Measurements from ENCODE around the gene HDAC7.
"Not testable (repeated sequence)": the region's sequence is repeated elsewhere in the genome, so short reads cannot be mapped to it uniquely, and the experiment has no call there.

The HDAC7 gene

DNA sequence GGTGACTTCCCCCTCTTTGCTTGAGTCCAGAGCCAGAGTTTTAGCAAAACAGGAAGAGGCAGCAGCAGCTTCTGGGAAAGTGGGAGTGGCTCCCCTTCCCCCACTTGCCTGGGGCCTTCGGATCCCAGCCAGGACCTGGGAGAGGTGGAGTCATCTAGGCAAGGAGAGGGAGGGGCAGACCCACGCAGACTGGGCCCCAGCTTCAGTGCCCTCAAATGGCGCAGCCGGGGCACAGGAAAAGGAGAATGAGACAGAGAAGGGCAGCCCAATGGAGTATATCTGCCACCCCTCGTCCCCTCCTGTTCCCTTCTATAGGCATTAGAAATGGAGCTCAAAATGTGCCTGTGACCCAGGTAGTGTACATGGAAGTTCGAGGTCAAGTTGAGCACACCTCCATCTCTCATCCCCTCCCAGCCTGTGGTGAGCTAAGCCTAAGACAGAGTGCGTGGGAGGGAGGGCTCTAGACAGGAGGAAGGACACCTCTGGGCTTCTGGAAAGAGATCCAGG, 9.3 kb upstream of the HDAC7 start:
- DNase-seq (ENCODE audit: low read depth in 3 of 3) = no peak

DNA sequence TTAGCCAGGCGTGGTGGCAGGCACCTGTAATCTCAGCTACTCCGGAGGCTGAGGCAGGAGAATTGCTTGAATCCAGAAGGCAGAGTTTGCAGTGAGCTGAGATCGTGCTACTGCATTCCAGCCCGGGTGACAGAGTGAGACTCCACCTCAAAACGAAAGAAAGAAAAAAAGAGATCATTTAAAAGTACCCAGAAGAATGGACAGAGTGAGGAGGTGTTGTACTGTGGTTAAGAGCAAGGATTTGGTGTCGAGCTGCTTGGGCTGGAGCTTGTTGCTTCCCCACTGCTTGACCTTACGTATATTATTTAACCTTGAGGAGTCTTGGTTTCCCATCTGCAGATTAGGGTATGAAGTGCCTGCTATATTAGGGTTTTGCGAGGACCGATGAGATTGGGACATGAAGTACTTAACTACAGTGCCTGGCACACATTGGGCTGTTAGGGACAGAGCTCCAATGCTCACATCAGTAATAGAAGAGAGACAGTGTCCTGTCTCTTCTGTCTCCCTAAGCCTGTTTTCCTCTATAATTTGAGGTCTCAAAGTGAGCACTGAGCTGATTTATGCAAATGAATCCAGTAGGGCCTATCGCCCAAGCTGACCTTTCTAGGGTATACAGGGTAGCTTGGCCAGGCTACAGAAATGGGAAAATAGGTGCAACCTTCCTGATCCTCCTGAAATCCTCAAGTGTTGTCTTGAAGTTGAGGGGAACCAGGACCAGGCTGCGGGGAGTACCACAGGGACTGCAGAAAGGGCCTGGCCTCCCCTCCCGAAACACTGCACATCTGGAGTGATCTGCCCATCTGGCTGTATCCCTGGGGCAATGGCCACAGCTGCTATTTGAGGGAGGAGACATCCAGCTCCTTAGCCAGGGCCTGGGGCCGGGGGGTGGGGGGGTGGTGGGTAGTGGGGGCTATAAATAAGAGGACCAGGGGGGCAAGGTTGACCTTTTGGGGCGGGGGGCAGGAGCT, 8.6 kb upstream of the HDAC7 start:
- no peak for DNase-seq (ENCODE audit: low read depth in 3 of 3)

DNA sequence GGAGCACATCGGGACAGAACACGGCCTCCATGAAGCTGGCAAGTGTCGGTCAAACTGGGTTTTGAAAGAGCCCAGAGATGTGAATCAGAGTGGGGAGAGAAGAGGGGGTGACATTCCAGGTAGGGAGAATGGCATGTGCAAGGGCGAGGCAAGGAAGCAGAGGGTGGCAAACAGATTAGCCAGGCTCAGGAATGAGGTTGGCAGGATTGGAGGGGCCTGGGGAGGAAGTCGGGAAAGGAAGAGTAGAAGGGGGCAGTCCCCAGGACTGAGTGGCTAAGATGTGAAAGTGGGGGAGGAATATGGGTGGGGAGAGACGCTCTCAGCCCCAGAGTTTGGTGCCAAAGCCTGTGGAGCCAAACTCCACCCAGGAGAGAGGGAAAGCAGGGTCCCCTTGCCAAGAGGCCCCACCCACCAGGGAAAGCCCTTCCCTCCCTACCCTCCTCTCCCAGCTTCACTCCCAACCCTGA, 5.5 kb upstream of the HDAC7 start:
- no peak for DNase-seq (ENCODE audit: low read depth in 3 of 3)

DNA sequence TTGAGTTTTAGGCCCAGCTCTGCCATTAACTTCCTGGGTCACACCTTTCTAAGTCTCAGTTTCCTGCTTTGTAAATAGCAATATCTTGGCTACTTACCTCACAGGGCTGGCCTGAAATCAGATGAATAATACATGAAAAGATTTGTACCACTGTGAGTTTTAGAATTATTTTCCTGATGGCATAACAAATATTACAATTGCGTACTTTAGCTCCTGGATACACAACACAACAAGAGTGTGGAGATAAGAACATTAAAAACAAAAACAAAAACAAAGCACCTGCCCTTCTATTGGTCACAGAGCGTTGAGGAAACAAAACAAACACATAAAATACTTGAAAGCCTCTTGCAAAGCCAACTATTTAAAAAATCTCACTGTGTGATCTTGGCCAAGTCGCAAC, 4.9 kb upstream of the HDAC7 start:
- DNase-seq (ENCODE audit: low read depth in 3 of 3) = no peak

DNA sequence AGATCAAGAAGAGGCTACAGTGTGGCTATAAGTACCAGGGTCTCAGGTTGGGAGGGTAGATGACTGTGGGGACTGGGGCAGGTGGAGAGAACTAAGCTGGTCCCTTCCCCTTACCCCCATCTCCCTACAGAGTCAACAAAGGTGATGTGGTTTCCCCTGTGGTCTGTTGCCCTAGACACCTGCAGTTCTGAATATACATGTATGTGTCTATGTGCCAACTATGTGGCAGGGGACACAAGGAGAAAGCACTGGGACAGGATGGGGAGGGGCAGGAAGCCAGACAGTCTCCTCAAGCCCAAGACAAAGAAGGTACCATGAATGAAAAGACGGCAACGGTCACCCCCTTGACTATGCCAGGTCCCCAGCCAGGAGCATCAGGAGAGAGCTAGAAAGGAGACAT, 4.5 kb upstream of the HDAC7 start:
- DNase-seq (ENCODE audit: low read depth in 3 of 3) = no peak

DNA sequence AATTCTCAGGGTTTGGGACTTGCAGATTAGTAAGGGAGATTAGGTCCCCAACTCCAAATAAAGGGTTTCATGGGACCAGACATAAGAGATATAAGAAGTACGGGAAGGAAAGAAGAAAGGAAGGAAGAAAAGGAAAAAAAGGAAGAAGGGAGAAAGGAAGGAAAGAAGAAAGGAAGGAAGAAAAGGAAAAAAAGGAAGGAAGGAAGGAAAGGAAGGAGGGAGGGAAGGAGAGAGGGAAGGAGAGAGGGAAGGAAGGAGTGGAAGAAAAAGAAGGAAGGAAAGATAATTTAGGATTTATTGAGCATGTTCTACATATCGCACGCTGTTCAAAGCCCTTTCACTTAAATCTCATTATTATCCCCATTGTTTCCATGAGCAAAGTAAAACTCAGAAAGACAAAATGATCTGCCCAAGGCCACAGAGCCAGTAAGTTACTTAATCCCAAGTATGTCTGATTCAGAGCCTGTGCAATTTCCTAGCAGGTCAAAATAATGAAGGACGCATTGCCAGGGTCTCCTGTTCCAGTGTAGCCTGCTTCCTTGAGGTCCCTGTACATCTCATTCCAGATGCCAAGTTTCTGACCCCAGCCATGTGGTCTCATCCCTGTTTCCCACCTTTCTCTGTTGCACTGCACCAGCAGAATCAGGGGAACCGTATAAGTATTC, 3.9 kb upstream of the HDAC7 start:
- DNase-seq (ENCODE audit: low read depth in 3 of 3) = no peak

DNA sequence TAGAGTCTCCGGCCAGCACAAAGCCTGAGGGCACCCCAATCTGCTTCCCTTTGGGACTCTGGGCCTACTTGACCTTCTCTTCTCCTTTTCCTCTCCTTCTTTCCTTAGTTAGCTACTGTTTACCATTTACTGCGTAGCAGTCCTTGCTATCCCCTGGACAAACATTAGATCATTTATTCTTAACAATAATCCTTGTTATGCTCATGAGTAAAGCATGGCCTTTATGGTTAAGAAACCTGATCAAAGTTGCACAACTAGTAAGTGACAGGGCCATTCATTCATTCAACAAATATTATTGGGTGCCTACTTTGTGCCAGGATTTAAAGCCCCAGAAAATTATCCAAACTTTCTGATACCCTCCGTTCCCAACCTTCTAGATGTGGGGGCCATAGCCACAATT, 3.2 kb upstream of the HDAC7 start:
- DNase-seq (ENCODE audit: low read depth in 3 of 3) = no peak

DNA sequence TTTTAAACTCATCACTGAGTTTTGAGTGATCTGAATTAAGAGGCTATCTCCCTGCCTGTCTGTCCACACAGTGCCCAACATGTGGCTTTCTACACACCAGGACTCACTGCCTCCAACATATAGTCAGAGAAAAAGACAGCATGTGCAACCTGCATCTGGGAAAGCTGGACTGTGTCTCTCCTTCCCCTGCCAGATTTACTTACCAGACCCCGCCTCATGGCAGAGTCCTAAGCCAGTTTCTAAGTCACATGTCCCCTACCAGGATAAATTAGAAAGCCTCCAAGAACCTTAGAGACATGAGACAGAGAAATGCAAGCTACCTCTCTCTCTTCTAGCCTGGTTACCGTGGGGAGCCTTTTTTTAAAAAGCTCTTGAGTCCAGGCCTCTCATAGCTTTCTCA, 2.7 kb upstream of the HDAC7 start:
- DNase-seq (ENCODE audit: low read depth in 3 of 3) = no peak

DNA sequence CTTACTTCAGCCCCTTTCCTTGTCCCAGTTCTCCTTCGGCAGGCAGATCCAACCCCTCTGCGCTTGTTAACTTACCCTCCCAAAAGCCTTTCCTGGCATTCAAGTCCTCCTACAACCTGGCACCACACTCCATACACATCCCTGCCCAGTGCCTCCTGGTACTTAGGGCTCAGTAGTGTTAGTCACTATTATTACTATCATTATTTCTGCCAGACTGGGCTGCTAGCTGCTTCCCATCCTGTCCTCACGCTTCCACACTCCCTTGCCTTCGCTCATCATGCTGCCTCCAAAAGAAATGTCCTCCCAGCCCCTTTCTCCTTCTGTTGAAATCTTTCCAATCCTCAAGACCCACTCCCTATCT, 1.6 kb upstream of the HDAC7 start:
- no peak for DNase-seq (ENCODE audit: low read depth in 3 of 3)

DNA sequence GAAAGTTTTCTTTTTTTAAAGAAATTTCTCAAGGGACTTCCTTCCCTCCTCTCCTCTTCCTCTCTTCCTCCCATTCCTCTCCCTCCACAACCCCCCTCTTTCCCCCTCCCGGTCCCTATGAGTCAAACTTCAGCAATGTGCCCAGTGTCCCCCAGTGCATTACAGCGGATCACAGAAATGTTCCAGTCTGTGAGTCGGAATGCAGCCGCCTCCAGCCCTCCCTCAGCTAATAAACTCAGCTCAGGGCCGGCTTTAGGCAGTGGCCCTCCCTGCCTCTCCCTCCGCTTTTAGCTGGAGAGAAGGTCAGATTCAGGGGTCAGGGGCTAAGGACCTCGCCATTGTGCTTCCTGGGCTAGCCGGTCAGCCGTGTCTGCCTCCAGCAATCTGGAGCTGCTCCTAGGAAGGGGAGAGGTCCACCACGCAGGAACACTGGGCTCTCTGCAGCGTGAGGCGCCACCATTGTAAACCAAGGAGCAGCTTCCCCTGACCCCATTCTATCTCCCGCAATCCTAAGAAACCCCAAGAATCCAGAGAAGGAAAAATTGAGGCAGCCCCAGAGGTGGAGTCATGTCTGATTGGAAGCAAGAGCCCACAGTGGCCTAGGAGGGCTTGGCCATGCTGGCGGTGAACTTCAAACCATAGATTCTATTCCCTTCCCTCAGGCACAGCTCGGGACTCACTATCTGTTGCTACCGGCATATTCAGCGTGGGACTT, 1.1 kb upstream of the HDAC7 start:
- DNase-seq (ENCODE audit: low read depth in 3 of 3) = no peak

DNA sequence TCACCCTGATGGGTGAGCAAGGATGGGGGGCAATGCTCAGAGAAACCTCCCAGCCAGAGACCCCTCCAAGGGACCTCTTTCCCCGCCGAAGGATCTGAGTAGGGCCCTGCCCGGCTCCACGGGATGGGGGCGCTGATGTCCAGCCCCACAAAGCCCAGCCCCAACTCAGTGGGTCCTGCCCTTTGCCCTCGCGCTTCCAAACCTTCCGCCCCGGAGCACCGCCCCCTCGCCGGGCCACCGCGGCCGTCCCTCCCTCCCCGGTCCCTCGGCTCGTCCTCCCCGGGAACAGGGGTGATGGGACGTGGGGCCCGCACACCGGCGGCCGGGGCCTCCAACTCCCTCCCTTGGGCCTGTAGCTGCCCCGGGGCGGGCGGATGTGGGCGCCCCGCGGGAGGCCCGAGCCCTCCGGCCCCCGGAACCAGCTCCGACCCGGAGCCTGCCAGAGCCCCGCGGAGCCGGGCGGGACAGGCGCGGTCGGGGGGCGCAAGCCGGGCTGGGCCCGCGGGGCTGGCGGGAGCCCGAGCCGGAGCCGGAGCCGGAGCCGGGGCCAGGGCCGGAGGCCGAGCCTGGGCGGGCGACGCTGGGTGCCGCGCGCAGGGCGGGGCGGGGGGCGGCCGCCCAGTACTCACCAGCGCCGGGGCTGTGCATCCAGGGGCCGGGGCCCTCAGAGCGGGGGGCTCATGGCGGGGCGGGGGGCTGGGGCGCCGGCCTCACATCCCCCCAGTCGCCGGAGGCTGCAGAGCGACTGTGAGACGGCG, 386 bp downstream of the HDAC7 start:
- DNase-seq (ENCODE audit: low read depth in 3 of 3) = no peak

DNA sequence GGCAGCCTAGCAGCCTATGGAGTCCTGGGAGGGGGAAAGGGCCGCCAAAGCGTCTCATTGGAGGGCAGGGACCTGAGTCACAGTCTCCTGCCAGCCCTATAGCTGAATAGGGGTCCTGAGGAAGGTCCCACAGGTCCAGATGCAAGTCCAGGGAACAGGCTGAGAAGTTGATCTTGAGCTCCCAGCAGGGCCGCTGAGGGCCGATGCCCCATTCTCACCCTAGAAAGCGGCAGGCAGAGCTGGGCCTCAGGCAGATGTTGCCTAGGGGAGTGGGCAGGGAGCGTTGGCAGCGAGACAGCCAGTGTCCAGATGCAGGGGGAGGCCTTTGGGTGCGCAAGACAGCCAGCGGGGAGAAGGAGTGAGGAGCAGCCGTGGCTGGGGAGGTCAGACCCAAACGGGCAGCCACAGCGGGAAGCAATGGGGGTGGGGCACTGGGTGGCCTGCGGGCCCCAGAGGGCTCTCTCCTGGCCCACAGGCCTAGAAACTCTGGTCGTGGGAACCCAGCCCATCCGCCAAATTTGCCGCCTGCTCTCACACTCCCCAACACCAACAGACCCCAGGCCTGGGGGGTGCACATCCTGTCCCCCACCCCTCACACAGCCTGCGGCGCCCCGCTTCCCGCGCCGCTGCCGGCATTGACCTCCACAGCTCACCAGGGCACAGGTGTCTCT, 1.1 kb downstream of the HDAC7 start:
- no peak for DNase-seq (ENCODE audit: low read depth in 3 of 3)

DNA sequence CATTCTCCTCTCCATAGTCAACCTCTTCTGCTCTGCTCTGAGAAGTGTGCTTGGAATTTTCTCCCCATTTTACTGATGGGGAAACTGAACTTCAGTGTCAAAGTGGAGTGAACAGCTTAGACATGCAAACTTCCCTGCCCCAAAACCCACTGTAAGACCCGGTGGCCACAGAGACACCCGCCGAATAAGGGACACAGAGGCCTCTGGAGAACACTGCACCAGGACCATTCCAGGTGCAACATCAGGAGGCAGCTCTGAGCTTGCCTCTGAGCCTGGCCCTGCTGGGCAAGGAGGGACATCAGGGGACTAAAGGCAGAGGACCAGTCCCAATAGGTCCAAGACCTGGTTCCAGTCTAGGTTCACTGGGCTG, 1.7 kb downstream of the HDAC7 start:
- DNase-seq (ENCODE audit: low read depth in 3 of 3) = no peak

DNA sequence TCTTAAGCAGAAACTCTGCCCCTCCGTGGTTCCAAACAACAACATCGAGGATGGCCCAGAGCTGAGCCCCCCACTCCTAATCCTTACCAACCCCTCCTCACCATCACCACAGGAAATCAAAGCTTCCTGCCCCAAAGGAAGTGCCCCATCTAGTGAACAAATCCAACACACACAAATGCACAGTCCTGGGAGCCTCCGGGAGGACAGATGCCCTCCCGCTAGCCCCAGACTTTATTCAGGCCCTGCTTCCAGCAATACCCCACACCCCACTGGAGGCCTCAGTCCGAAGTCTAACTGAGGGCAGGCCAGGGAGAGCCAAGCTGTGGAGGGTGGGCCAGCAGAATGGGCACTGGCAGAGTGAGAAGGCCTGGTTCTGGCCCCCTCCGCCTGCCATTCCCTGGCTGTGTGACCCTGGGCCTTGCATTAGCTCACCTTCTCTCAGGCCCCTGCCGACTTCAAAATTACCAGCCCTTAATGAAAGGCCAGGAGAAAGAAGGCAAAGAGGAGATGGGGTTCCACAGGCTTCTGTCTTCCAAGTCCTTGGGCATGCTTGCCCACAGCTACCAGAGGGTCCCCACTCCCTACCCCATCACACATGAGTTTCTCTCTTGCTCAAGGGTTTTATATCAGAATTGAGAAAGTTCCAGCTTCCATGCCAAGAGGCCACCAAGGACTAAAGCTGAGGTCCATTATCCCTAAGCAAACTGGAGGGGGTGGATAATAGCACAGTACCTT, 2.3 kb downstream of the HDAC7 start:
- DNase-seq (ENCODE audit: low read depth in 3 of 3) = no peak

DNA sequence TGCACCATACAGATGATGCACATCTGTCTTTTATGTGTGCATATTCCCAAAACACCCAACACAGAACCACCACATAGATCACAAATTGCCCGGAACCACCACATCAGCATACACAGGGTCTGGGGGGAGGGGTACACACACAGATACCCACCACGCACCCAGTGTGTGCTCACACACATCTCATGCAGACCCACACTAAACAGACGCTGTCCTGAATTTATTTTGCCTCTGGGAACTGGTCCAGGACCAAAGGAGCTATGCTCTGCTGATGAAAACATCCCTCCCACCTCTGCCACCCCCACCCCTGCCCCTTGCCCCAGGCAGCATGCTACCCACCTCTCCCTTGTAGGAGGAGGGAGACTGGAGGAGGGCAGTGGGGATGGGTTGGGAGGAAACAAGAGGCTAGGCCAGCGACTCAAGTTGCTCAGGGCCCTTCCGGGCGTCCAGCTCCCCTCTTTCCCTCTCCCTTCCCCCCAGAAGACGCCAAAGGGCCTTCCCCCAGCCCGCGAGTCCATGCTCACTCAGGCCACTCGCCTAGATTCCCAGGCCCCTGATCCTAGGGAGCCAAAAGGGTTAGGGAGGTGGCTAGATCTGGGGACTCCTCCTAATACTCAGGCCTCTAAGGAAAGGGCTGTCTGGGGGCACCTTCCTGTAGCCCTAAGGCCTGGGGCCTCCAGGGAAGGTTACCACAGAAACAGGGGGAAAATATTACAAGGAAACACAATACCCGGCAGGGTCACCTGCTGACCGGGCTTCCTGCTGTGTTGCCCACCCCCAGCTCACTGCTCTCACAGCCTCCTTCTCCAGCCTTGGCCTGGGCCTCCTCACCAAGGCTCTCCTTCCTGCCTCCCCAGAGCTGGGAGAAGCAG, 3.1 kb downstream of the HDAC7 start:
- DNase-seq (ENCODE audit: low read depth in 3 of 3) = no peak

DNA sequence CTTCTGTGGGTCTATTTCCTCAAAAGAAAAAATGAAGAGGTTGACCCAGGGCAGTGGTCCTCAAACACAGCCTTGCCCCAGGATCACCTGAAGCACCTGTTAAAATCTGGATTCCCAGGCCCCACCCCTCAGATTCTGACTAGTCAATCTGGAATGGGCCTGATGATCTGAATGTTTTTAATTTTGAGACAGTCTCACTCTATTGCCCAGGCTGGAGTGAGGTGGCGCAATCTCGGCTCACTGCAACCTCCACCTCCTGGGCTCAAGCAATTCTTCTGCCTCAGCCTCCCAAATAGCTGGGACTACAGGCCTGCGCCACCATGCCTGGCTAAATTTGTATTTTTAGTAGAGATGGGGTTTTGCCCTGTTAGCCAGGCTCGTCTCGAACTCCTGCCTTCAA, 4.3 kb downstream of the HDAC7 start:
- DNase-seq (ENCODE audit: low read depth in 3 of 3) = not testable (repeated sequence)

DNA sequence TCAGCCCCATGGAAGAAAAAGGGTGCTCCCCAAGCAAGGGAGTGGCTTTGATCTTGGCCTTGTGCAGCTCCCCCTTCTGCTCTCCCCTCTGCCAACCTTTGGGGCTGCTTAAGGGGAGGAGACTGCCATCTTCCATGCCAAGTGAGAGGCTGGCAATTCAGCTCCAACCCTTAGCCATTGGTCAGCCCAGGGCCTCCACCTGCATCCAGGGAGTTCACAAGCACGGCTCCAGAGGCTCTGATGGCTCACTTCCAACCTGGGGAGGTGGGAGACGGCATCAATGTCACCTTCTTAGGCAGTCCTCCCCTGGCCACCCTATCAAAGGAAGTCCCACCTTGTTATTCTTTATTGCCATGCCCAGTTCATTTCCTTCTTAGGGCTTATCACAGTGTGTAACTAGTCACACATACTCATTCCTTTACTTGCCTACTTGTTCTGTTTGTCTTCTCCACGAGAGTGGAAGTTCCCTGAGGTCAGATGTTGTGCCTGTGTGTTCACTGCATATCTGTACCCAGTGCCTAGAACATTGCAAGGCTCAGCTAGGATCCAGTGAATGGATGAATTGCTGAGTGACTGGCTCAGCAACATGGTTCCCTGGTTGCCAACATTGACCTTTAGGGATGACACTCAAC, 5.0 kb downstream of the HDAC7 start:
- no peak for DNase-seq (ENCODE audit: low read depth in 3 of 3)

DNA sequence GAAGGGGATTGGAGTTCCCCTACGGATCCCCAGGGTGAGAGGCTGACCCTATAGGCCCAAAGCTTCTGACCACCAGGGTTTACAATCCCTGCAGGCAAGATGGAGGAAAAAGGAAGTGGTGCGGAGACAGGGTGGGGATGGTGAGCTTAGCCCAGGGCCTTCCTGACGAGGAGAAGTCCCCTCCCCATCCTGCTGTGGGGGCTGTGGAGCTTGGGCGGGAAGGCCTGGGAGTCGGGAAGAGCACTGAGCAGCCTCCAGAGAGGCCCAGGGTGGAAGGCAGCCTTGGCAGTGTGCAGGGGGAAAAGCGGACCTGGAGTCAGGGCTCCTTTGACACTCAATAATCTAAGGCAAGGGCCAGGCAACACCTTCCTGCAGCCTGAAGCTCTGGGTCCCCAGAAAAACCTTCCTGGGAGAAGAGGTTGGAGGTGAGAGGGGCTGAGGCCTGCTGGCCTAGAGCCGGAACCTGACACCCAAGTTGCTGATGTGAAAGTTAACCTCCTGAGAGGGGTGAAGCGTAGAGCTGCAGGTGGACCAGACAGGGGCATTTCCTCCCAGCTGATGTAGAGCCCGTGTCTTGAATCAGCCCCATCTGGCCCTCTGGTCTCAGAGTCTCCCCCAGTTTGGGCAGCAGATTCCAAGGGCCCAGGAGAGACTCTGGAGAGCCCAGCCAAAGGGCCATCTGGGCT, 6.0 kb downstream of the HDAC7 start:
- no peak for DNase-seq (ENCODE audit: low read depth in 3 of 3)
